ENCODE results near the gene ZFHX2.

Gene ZFHX2

DNA sequence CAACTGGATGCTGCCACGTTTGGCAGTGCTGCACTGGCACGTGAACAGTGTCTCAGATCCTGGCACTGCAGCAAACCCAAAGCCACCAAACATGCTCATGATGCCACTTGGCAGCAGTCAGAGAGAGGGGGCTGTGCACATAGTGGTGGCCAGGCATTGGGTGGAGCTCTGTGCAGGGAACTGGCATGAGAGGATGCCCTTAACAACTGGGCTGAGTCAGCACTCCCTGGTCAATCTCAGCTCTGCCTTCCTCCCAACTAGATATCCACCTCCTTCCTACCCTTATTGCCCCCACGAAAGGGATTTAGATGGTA is 37.0 kb downstream of the ZFHX2 start:
- Histone ChIP-seq H3K27ac (ENCODE audit: low read length) (no peak overlapping the region), H3K9ac (ENCODE audit: low read length in 2 of 2) (no peak overlapping the region), H3K4me1 (ENCODE audit: control insufficient read depth, insufficient read depth, low read length) (peaks cover 22% of the 10 kb centered on the region), H3K27me3 (ENCODE audit: control insufficient read depth in 1 of 2, insufficient read depth in 2 of 2, low read length in 2 of 2) (no peaks in the 10 kb centered on the region), H3K9me3 (ENCODE audit: control insufficient read depth in 2 of 2, low read length in 2 of 2) (no peaks in the 10 kb centered on the region), H3K36me3 (ENCODE audit: control insufficient read depth in 2 of 2, insufficient read depth in 2 of 2, low read length in 2 of 2) (peaks cover 0 to under 1% of the 10 kb centered on the region in 2 donors), H3K4me3 (ENCODE audit: low read length in 2 of 2) (no peak overlapping the region)

DNA sequence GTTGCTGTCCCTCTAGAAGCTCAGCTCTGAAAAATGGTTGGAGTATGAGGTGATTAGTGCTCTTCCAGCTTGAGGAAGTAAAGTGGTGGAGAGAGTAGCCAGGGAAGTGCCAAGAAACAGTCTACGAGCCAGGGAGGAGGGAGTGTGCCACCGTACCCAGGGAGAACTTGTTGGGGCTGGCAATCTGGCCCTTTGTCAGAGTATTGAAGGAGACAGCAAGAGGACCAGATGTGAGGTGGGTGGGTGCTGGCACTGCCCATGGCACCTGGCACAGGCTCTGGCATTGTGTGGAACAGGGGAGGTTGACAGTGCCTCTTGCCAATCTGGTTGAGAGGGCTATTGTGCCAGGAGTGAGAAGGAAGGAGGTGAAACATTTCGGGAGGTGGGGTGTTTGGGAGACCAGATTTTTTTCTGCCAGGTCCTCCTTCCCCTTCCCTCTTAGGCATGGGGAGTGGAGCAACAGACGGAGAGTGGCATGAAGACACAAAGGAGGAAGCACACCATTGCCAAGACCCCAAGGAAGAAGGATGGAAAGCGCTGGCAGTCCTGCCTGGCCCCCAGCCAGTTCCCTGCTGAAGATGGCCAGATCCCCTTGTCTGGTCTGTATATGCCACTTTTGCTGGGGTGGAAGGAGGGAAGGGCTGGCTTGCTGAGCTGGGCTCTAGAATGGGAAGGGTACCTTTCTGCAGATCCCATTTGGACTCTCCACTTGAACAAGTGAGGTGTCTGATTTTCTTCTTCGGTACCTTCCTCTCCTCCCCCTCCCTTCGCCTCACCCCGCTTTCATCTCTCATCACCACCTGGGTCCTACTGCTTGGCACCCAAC is 37.5 kb downstream of the ZFHX2 start:
- Histone ChIP-seq H3K4me3 (ENCODE audit: low read length in 2 of 2) (no peak overlapping the region), H3K27ac (ENCODE audit: low read length) (peak overlapping the region; percentile 31), H3K9ac (ENCODE audit: low read length in 2 of 2) (no peak overlapping the region), H3K4me1 (ENCODE audit: control insufficient read depth, insufficient read depth, low read length) (peaks cover 22% of the 10 kb centered on the region), H3K9me3 (ENCODE audit: control insufficient read depth in 2 of 2, low read length in 2 of 2) (no peaks in the 10 kb centered on the region), H3K27me3 (ENCODE audit: control insufficient read depth in 1 of 2, insufficient read depth in 2 of 2, low read length in 2 of 2) (no peaks in the 10 kb centered on the region), H3K36me3 (ENCODE audit: control insufficient read depth in 2 of 2, insufficient read depth in 2 of 2, low read length in 2 of 2) (peaks cover 0 to 3% of the 10 kb centered on the region in 2 donors)

DNA sequence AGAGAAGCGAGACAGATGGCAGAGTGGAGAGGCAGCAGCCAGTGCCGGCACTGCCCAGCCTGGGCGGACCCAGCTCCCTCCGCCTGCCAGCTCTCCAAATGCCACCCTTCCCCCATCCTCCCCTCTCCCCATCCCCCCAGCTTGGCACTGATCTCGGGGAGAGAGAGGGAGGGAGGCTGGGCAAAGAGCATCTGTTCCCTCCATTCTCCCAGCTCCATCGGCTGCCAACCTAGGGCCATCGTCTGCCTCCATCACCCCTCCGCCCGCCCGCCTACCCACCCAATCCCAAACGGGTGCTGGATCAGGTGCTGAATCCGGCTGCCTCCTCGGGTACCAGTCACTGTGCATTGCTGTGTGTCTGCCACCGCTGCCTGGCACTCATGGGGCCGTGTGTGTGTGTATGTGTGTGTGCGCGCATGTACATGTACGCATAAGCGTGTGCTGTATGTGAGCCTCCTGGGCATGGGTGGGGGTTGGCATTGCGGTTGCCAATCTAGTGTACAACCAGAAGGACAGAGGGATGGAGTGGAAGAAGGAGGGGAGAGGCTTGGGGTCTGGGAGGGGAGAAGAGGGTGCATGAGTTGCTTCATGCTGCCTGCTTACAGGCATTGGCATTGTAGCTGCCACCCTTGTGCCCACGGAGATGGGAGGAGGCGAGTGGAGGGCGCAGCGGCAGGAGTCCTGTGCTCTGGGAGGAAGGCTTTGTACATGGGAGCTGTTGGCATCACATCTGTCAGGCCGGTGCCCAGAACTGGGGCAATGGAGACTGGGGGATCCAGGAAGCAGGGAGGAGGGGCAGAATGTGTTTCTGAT is 38.4 kb downstream of the ZFHX2 start:
- Histone ChIP-seq H3K36me3 (ENCODE audit: control insufficient read depth in 2 of 2, insufficient read depth in 2 of 2, low read length in 2 of 2) (peaks cover 0 to 3% of the 10 kb centered on the region in 2 donors), H3K4me3 (ENCODE audit: low read length in 2 of 2) (peak overlapping the region in 1 of 2 donors; percentile 63), H3K4me1 (ENCODE audit: control insufficient read depth, insufficient read depth, low read length) (peaks cover 22% of the 10 kb centered on the region), H3K9me3 (ENCODE audit: control insufficient read depth in 2 of 2, low read length in 2 of 2) (no peaks in the 10 kb centered on the region), H3K27ac (ENCODE audit: low read length) (peak overlapping the region; percentile 31), H3K9ac (ENCODE audit: low read length in 2 of 2) (no peak overlapping the region), H3K27me3 (ENCODE audit: control insufficient read depth in 1 of 2, insufficient read depth in 2 of 2, low read length in 2 of 2) (no peaks in the 10 kb centered on the region)

DNA sequence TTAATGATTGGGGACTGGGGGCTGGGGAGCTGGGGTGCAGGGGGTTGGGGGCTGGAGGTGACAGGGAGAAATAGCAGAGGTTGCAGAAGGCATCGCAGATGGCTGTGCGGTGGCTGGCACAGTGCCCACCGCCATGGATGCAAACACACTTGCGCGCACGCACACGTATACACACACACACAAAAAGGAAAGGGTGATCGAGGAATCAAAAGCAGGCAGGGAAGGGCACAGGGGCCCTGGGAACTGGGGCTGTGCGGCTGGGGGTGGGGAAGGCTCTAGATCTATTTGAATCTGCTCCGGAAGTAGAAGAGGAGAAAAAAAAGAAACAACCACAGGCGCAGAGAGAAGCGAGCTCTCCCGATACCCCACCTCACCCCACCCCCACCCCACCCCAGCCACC is 39.4 kb downstream of the ZFHX2 start:
- Histone ChIP-seq H3K27me3 (ENCODE audit: control insufficient read depth in 1 of 2, insufficient read depth in 2 of 2, low read length in 2 of 2) (no peaks in the 10 kb centered on the region), H3K9ac (ENCODE audit: low read length in 2 of 2) (no peak overlapping the region), H3K4me3 (ENCODE audit: low read length in 2 of 2) (peak overlapping the region in 1 of 2 donors; percentile 63), H3K9me3 (ENCODE audit: control insufficient read depth in 2 of 2, low read length in 2 of 2) (no peaks in the 10 kb centered on the region), H3K36me3 (ENCODE audit: control insufficient read depth in 2 of 2, insufficient read depth in 2 of 2, low read length in 2 of 2) (peaks cover 0 to 3% of the 10 kb centered on the region in 2 donors), H3K27ac (ENCODE audit: low read length) (no peak overlapping the region), H3K4me1 (ENCODE audit: control insufficient read depth, insufficient read depth, low read length) (peaks cover 22% of the 10 kb centered on the region)

DNA sequence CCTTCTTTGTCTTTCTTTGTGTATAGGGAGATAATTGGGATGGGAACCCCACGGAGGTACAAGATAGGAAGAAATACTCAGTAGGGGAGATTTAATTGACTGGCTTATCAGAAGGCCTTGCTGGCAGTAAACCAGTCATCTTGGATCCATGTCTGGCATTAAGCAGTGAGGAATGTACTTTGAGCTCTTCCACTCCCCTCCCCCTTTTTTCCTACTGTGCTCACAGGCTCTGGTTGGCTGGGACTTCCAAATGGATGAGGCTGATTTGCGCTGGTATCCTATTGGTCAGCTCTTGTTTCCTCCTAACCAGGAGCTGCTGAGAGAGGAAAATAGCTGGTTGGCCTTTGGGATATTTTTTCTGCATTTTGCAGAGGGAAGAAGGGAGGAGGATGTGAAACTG is 57.3 kb downstream of the ZFHX2 start:
- H3K9ac ChIP-seq (ENCODE audit: low read length in 2 of 2) = no peak overlapping the region
- H3K36me3 ChIP-seq (ENCODE audit: control insufficient read depth in 2 of 2, insufficient read depth in 2 of 2, low read length in 2 of 2) = peaks cover 0 to 2% of the 10 kb centered on the region in 2 donors
- H3K4me1 ChIP-seq (ENCODE audit: control insufficient read depth, insufficient read depth, low read length) = no peaks in the 10 kb centered on the region
- no peaks in the 10 kb centered on the region for H3K27me3 ChIP-seq (ENCODE audit: control insufficient read depth in 1 of 2, insufficient read depth in 2 of 2, low read length in 2 of 2)
- H3K4me3 ChIP-seq (ENCODE audit: low read length in 2 of 2) = no peak overlapping the region
- H3K27ac ChIP-seq (ENCODE audit: low read length) = no peak overlapping the region
- no peaks in the 10 kb centered on the region for H3K9me3 ChIP-seq (ENCODE audit: control insufficient read depth in 2 of 2, low read length in 2 of 2)

DNA sequence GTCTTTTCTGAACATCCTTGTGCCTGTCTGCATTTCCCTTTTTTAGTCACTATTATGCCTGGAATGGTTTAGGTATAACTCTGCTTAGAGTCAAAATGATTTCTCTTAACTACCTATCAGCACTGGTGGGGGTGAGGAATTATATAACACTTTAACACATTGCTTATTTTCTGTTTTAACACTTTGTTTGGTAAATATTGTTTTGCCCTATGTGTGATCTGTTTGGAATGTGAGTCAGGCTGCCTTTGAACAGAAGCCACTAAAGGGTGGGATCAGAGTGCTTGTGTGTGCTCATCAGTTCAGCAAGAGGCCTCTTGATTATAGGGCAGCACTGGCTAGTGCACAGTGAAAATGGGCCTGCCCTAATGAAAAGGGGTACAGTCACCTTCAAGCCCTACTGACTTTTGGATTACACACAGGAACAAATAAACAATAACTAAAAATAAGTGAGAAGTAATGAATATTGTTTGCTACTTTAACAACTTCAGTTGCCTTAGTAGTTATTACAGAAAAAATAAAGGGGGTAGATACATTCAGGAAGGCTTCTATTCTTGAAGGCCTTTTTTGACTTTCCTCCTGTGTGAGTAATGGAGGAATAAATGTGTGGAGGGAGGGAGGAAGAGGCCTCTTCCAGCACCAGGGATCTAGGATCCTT is 58.8 kb downstream of the ZFHX2 start:
- Histone ChIP-seq H3K27me3 (ENCODE audit: control insufficient read depth in 1 of 2, insufficient read depth in 2 of 2, low read length in 2 of 2) (no peaks in the 10 kb centered on the region), H3K9ac (ENCODE audit: low read length in 2 of 2) (no peak overlapping the region), H3K4me3 (ENCODE audit: low read length in 2 of 2) (no peak overlapping the region), H3K36me3 (ENCODE audit: control insufficient read depth in 2 of 2, insufficient read depth in 2 of 2, low read length in 2 of 2) (peaks cover 2 to 4% of the 10 kb centered on the region in 2 donors), H3K9me3 (ENCODE audit: control insufficient read depth in 2 of 2, low read length in 2 of 2) (no peaks in the 10 kb centered on the region), H3K27ac (ENCODE audit: low read length) (no peak overlapping the region), H3K4me1 (ENCODE audit: control insufficient read depth, insufficient read depth, low read length) (no peaks in the 10 kb centered on the region)

DNA sequence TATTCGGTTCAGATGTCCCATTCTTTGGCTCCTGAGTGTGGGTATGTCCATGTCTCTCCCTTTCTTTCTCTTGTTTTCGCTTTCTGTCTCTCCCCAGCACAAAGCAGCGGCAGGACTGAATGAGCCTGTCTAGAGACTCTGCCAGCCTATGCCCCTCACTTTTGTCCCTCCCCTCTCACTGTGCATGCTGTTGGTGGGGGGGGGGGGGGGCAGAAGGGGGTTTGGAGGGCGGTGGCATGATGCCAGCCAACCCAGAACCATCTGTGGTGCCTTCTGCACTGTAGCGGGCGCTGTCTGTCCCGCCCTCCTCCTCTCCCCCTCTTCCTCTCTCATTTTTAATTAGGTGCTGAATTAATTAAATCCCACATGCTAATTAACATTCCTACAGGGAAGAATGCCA is 64.3 kb downstream of the ZFHX2 start:
- Histone ChIP-seq H3K9ac (ENCODE audit: low read length in 2 of 2) (no peak overlapping the region), H3K9me3 (ENCODE audit: control insufficient read depth in 2 of 2, low read length in 2 of 2) (no peaks in the 10 kb centered on the region), H3K27ac (ENCODE audit: low read length) (no peak overlapping the region), H3K27me3 (ENCODE audit: control insufficient read depth in 1 of 2, insufficient read depth in 2 of 2, low read length in 2 of 2) (no peaks in the 10 kb centered on the region), H3K36me3 (ENCODE audit: control insufficient read depth in 2 of 2, insufficient read depth in 2 of 2, low read length in 2 of 2) (peaks cover 5 to 6% of the 10 kb centered on the region in 2 donors), H3K4me1 (ENCODE audit: control insufficient read depth, insufficient read depth, low read length) (no peaks in the 10 kb centered on the region), H3K4me3 (ENCODE audit: low read length in 2 of 2) (no peak overlapping the region)

DNA sequence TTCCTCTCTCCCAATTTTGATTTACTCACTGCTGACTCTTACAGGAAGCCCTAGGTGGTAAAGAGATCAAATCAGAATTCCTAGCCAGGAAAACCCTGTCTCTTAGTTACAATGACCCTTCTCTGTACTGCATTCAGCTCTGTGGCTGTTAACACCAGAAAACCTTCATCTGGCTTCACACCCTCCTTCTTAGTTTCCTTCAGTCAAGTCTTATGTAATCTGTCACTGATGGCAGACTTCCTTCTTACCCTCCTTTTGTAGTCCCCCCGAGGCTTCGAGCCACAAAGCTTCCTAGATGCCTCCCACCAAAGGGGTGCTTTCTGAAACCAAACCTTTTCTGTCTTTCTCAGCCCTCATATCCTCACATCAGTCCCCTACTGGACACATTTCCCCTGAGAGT is 65.5 kb downstream of the ZFHX2 start:
- H3K36me3 ChIP-seq (ENCODE audit: control insufficient read depth in 2 of 2, insufficient read depth in 2 of 2, low read length in 2 of 2) = peaks cover 5 to 6% of the 10 kb centered on the region in 2 donors
- no peak overlapping the region for H3K9ac ChIP-seq (ENCODE audit: low read length in 2 of 2)
- no peak overlapping the region for H3K4me3 ChIP-seq (ENCODE audit: low read length in 2 of 2)
- H3K27me3 ChIP-seq (ENCODE audit: control insufficient read depth in 1 of 2, insufficient read depth in 2 of 2, low read length in 2 of 2) = no peaks in the 10 kb centered on the region
- H3K27ac ChIP-seq (ENCODE audit: low read length) = no peak overlapping the region
- H3K9me3 ChIP-seq (ENCODE audit: control insufficient read depth in 2 of 2, low read length in 2 of 2) = no peaks in the 10 kb centered on the region
- no peaks in the 10 kb centered on the region for H3K4me1 ChIP-seq (ENCODE audit: control insufficient read depth, insufficient read depth, low read length)

DNA sequence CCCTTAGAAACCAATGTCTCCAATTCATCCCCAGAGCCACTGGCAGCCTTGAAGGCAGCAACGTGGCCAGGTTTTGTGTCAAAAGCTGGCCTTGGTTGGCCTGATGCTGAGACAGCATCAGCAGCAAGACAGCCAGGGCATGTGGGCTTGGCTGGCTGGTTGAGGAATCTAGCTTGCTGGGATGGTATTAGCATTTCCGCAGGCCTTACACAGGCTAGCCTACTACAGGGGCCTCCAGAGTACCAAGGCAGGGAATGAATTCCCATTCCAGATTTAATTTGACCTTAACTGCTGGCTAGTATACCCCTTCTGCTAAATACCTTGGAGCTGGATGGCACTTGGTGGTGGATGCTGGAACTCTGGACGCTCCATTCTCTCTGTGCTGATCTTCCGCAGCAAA is 66.2 kb downstream of the ZFHX2 start:
- no peak overlapping the region for H3K27ac ChIP-seq (ENCODE audit: low read length)
- peaks cover 5 to 6% of the 10 kb centered on the region in 2 donors for H3K36me3 ChIP-seq (ENCODE audit: control insufficient read depth in 2 of 2, insufficient read depth in 2 of 2, low read length in 2 of 2)
- no peaks in the 10 kb centered on the region for H3K9me3 ChIP-seq (ENCODE audit: control insufficient read depth in 2 of 2, low read length in 2 of 2)
- no peaks in the 10 kb centered on the region for H3K4me1 ChIP-seq (ENCODE audit: control insufficient read depth, insufficient read depth, low read length)
- no peak overlapping the region for H3K9ac ChIP-seq (ENCODE audit: low read length in 2 of 2)
- H3K4me3 ChIP-seq (ENCODE audit: low read length in 2 of 2) = no peak overlapping the region
- no peaks in the 10 kb centered on the region for H3K27me3 ChIP-seq (ENCODE audit: control insufficient read depth in 1 of 2, insufficient read depth in 2 of 2, low read length in 2 of 2)

DNA sequence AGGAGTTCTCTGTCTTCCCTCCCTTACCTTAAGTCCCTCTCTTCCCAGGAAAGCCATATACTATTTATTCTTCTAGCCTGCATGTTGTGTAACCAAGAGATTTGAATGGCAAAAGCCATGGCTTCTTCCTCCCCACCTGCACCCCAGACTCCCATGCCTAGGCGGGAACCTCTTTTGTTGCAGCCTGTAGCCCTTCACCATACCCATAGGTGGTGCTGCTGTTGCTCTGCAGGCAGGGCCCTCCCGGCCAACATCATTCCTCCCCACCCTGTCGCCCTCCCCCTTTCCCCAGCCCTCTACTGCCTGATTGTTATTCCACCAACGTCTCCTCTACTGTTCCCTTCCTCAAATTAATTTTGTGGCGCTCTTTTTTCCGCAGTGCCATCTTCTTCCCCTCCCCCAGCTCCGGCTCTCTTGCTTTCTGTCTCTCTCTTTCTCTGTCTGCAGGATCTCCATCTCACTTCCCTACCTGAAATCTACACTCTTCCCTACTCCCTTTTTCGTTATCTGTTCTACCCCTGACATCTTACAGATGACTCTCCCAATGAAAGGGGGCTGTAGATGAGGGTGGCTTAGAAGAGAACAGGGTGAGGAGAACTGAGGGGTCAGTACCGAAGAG is 68.2 kb downstream of the ZFHX2 start:
- no peaks in the 10 kb centered on the region for H3K27me3 ChIP-seq (ENCODE audit: control insufficient read depth in 1 of 2, insufficient read depth in 2 of 2, low read length in 2 of 2)

More for the DNA sequence above, 68.2 kb downstream of the ZFHX2 start:
- H3K27ac ChIP-seq (ENCODE audit: low read length) = no peak overlapping the region
- H3K9me3 ChIP-seq (ENCODE audit: control insufficient read depth in 2 of 2, low read length in 2 of 2) = no peaks in the 10 kb centered on the region
- peaks cover 4 to 9% of the 10 kb centered on the region in 2 donors for H3K36me3 ChIP-seq (ENCODE audit: control insufficient read depth in 2 of 2, insufficient read depth in 2 of 2, low read length in 2 of 2)
- no peak overlapping the region for H3K4me3 ChIP-seq (ENCODE audit: low read length in 2 of 2)
- no peaks in the 10 kb centered on the region for H3K4me1 ChIP-seq (ENCODE audit: control insufficient read depth, insufficient read depth, low read length)
- H3K9ac ChIP-seq (ENCODE audit: low read length in 2 of 2) = no peak overlapping the region

Data from stomach smooth muscle (tissue), 2 donors.